CD8-positive, alpha-beta memory T cell (primary cell): ENCODE data around the gene DLL1. TPM values are rescaled to one million over a fixed set of nuclear protein-coding genes. Genes with fewer than 3 reads are reported as not detected.

Experiments used
- CTCF ChIA-PET: fragments of 350-600 bp; sonication (Branson Sonifier 250); formaldehyde crosslinking; loops from one replicate; lab custom pipeline; 2021; ENCODE audit warnings: antibody characterized with exemption; lab: Charles Lee
- POLR2A ChIA-PET: fragments of 350-600 bp; sonication (Branson Sonifier 250); formaldehyde crosslinking; loops from one replicate; lab custom pipeline; 2021; ENCODE audit warnings: antibody characterized with exemption; lab: Charles Lee
- DNase-seq, 5 donors: peaks; one replicate each; pipeline versions ENCODE4 v3.0.0 to v3.0.0-alpha.2; 2020 to 2022; ENCODE audit warnings: mixed read lengths in 1 of 5
- H3K27ac ChIP-seq: one replicate; pipeline ENCODE4 v1.7.0; 2013; ENCODE audit warnings: low read depth, mild to moderate bottlenecking, low read length, moderate library complexity
- H3K27me3 ChIP-seq: 2 replicates; pipeline ENCODE4 v1.7.0; 2013; ENCODE audit warnings: low read length, mild to moderate bottlenecking; ENCODE audit not compliant: insufficient read depth, poor library complexity, severe bottlenecking
- H3K36me3 ChIP-seq: 2 replicates; pipeline ENCODE4 v1.7.0; 2013; ENCODE audit warnings: mild to moderate bottlenecking, low read length, moderate library complexity; ENCODE audit not compliant: insufficient read depth
- H3K4me1 ChIP-seq: 2 replicates; pipeline ENCODE4 v1.7.0; 2013; ENCODE audit warnings: mild to moderate bottlenecking, low read length, moderate library complexity; ENCODE audit not compliant: insufficient read depth
- H3K4me3 ChIP-seq: 2 replicates; pipeline ENCODE4 v1.7.0; 2013; ENCODE audit warnings: mild to moderate bottlenecking, low read length
- H3K9me3 ChIP-seq: 2 replicates; pipeline ENCODE4 v1.7.0; 2013; ENCODE audit warnings: mild to moderate bottlenecking, low read length
- H3K27ac Mint-ChIP-seq, 8 donors: one replicate each; pipeline ENCODE4 v1.8.0; 2020 to 2021; ENCODE audit warnings: mixed read lengths in 8 of 8, mild to moderate bottlenecking in 6 of 8, inconsistent platforms in 3 of 8, moderate library complexity in 3 of 8
- H3K27me3 Mint-ChIP-seq, 2 donors: one replicate each; pipeline ENCODE4 v1.8.0; 2020 to 2021; ENCODE audit warnings: mixed read lengths in 2 of 2, mild to moderate bottlenecking in 1 of 2, moderate library complexity in 1 of 2
- H3K36me3 Mint-ChIP-seq, 3 donors: one replicate each; pipeline ENCODE4 v1.8.0; 2020 to 2021; ENCODE audit warnings: mixed read lengths in 3 of 3, inconsistent platforms in 1 of 3, mild to moderate bottlenecking in 1 of 3
- H3K4me1 Mint-ChIP-seq, 3 donors: one replicate each; pipeline ENCODE4 v1.8.0; 2020 to 2021; ENCODE audit warnings: mixed read lengths in 3 of 3, inconsistent platforms in 1 of 3, mild to moderate bottlenecking in 1 of 3
- H3K4me3 Mint-ChIP-seq, 7 donors: one replicate each; pipeline ENCODE4 v1.8.0; 2020 to 2021; ENCODE audit warnings: mixed read lengths in 7 of 7, mild to moderate bottlenecking in 6 of 7, moderate library complexity in 4 of 7, inconsistent platforms in 2 of 7
- H3K9me3 Mint-ChIP-seq, 5 donors: one replicate each; pipeline ENCODE4 v1.8.0; 2020 to 2022; ENCODE audit warnings: mixed read lengths in 5 of 5, mild to moderate bottlenecking in 3 of 5, moderate library complexity in 2 of 5, inconsistent platforms in 1 of 5
- polyA plus RNA-seq: library from polyadenylated mRNA; unstranded; fragments of 300-500 nt; fragmentation: Illumina TruSeq; gene quantifications from one replicate; pipeline ENCODE4 v1.2.3, GENCODE V29; 2021
- total RNA-seq, 2 experiments: library from RNA; stranded (reverse); gene quantifications; one replicate each; pipeline ENCODE4 v1.2.3, GENCODE V29; 2021

The DLL1 gene
- total and polyA plus RNA-seq, 3 experiments from 2014 or later: 0.49 to 0.86 (median 0.79) TPM

DNA sequence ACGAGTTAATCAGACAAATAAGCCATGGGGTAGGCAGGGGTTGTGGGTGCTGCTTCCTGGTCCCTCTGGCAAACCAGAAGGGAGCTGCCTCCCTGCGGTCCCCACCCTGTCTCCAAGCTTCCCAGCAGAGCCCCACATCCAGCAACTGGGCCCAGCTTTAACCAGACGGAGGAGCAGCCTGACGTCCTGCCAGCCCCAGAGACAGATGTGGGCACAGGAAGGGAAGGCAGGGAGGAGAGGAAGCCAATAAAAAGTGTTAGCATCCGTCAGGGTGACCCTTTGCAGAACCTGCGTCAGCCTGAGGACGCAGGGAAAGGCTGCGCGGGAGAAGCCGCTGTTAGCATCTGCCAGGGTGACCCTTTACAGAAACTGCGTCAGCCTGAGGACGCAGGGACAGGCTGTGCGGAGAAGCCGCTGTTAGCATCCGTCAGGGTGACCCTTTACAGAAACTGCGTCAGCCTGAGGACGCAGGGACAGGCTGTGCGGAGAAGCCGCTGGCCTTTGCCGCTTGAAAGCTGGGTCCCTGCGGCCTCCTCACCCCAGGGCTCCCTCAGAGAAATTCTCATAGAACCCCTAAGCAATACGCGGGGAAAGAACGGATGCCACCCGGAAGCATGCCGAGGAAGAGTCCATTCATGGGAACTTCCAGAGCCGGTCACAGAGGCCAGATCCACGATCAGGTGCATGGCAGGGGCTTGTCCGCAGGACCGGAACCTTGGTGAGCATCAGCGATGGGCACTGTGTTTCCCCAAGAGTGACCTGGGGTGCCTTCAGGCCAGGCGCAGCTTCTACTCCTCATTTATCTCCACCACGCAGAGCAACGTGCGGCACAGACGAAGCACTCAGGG, 15.9 kb downstream of the DLL1 start:
- ChIA-PET POLR2A (no interaction called here), CTCF (no interaction called here)
- Histone ChIP-seq H3K4me1 (peaks cover 47% of the 10 kb centered on the region), H3K27me3 (peaks cover 8% of the 10 kb centered on the region), H3K9me3 (no peaks in the 10 kb centered on the region), H3K4me3 (no peak overlapping the region), H3K27ac (no peak overlapping the region), H3K36me3 (no peaks in the 10 kb centered on the region)
- H3K4me3 Mint-ChIP-seq: no peak overlapping the region
- peaks cover 0 to 2% (median 0%) of the 10 kb centered on the region in 5 donors for H3K9me3 Mint-ChIP-seq
- H3K36me3 Mint-ChIP-seq: no peaks in the 10 kb centered on the region
- no peak overlapping the region for H3K27ac Mint-ChIP-seq
- DNase-seq: peak in 1 of 5 donors; percentile 30
- peaks cover 34 to 49% (median 40%) of the 10 kb centered on the region in 3 donors for H3K4me1 Mint-ChIP-seq
- peaks cover 9 to 20% of the 10 kb centered on the region in 2 donors for H3K27me3 Mint-ChIP-seq

- Histone ChIP-seq H3K4me3 (no peak overlapping the region), H3K9me3 (no peaks in the 10 kb centered on the region), H3K36me3 (no peaks in the 10 kb centered on the region), H3K27me3 (peaks cover 8% of the 10 kb centered on the region), H3K27ac (no peak overlapping the region), H3K4me1 (peaks cover 34% of the 10 kb centered on the region)
- ChIA-PET CTCF (no interaction called here), POLR2A (no interaction called here)
- Mint-ChIP-seq H3K4me3 (peak overlapping the region in 5 of 7 donors; percentile 22 to 81 (median 36)), H3K27ac (peak overlapping the region in 1 of 8 donors; percentile 76), H3K27me3 (peaks cover 5 to 19% of the 10 kb centered on the region in 2 donors), H3K9me3 (peaks cover 0 to 2% (median 0%) of the 10 kb centered on the region in 5 donors), H3K36me3 (no peaks in the 10 kb centered on the region), H3K4me1 (peaks cover 26 to 38% (median 27%) of the 10 kb centered on the region in 3 donors)
- DNase-seq: no peak
Observed at GRCh38 chr6:170273681-170274080, 17.2 kb downstream of the DLL1 start.

- no peak for DNase-seq
- H3K27me3 ChIP-seq: peaks cover 8% of the 10 kb centered on the region
- peaks cover 5 to 19% of the 10 kb centered on the region in 2 donors for H3K27me3 Mint-ChIP-seq
- no peaks in the 10 kb centered on the region for H3K36me3 Mint-ChIP-seq
- peaks cover 29% of the 10 kb centered on the region for H3K4me1 ChIP-seq
- ChIA-PET POLR2A (interaction anchor here (2.3 kb wide), 1 partner anchor 17 kb away, joined by 10 read pairs; no protein-coding TSS in a partner anchor), CTCF (interaction anchor here (2.0 kb wide), 1 partner anchor 19 kb away, joined by 9 read pairs; the partner anchor contains the start of gene DLL1)
- H3K27ac Mint-ChIP-seq: peak overlapping the region in 2 of 8 donors; percentile 36 to 60
- H3K4me1 Mint-ChIP-seq: peaks cover 21 to 34% (median 22%) of the 10 kb centered on the region in 3 donors
- peaks cover 0 to under 1% (median 0%) of the 10 kb centered on the region in 5 donors for H3K9me3 Mint-ChIP-seq
- H3K4me3 Mint-ChIP-seq: peak overlapping the region in 2 of 7 donors; percentile 47 to 88
- H3K27ac ChIP-seq: no peak overlapping the region
- no peaks in the 10 kb centered on the region for H3K36me3 ChIP-seq
- no peaks in the 10 kb centered on the region for H3K9me3 ChIP-seq
- no peak overlapping the region for H3K4me3 ChIP-seq
Observed at GRCh38 chr6:170273191-170273590, 17.7 kb downstream of the DLL1 start.

DNA sequence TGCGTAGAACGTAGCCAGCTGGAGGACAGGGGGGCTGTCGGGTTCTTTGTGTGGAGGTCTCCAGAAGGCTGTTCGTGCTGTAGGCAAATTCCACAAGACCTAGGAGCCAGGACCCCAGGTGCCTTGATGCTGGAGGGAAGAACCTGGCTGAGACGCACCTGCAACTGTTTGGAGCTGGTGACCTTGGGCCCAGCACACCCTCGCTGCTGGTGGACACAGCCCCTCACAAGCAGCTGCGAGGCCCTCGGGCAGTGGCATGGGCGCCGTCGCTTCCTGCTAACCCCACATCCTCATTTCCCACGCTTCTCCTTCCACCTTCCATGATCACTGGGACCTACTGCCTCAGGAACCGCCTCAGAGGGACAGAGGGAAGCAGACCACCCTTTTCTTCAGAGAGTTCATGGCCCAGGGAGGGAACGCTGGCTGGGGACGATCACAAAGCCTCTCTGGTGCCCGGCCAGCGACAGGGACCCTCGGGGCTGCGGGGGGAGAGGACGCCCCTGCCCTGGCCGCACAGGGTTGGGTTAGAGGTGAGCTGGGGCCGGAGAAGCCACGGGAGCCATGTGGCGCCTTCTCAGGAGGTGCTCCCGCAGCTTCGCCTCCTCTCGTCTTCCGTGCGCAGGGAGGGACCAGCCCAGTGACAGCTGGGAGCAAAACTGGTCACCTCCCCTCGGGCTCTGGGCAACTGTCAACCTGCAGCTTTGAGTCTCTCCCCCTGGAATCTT, 18.4 kb downstream of the DLL1 start:
- peak overlapping the region; percentile 60 to 94 (median 86) for H3K4me3 Mint-ChIP-seq
- ChIA-PET POLR2A (interaction anchor here (1.0 to 2.3 kb wide), 5 partner anchors 12 to 184 kb away, joined by 3 to 10 read pairs (median 4); no protein-coding TSS in a partner anchor), CTCF (interaction anchor here (1.0 to 2.0 kb wide), 6 partner anchors 15 to 483 kb away, joined by 3 to 9 read pairs (median 4); partner anchors contain the start of gene DLL1)
- Histone ChIP-seq H3K4me1 (peaks cover 23% of the 10 kb centered on the region), H3K9me3 (no peaks in the 10 kb centered on the region), H3K27me3 (peaks cover 8% of the 10 kb centered on the region), H3K36me3 (no peaks in the 10 kb centered on the region), H3K4me3 (peak overlapping the region; percentile 75), H3K27ac (no peak overlapping the region)
- no peaks in the 10 kb centered on the region for H3K36me3 Mint-ChIP-seq
- no peaks in the 10 kb centered on the region for H3K9me3 Mint-ChIP-seq
- DNase-seq: no peak
- peaks cover 5 to 22% of the 10 kb centered on the region in 2 donors for H3K27me3 Mint-ChIP-seq
- H3K4me1 Mint-ChIP-seq: peaks cover 18 to 29% (median 20%) of the 10 kb centered on the region in 3 donors
- peak overlapping the region; percentile 67 to 89 (median 75) for H3K27ac Mint-ChIP-seq

DNA sequence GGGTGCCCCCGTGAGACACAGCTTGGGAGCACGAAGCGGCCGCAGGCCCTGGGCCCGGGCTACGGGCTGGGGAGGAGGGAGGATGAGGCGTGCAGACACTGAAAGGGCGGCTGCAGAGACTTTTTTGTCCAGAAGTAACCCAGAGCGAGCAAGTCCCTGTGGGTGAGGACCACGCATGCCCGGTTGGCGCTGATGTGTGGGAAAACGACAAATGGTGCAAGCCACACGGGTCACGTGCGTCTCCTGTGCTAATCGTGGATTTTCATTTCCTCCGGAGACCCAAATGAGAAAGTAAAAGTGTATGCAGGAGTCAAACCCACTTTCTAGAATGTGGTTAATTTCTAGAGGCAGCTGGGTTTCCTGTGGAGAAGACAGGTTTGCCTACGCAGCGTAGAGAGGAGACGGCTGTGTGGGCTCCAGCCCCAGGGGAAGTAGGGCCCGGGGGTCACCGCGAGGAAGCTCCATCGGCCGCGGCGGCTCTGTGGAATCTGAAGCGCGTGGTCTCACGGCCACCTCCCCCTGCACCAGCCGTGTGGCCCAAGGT, 19.0 kb downstream of the DLL1 start:
- Histone ChIP-seq H3K4me3 (peak overlapping the region; percentile 75), H3K4me1 (peaks cover 22% of the 10 kb centered on the region), H3K9me3 (no peaks in the 10 kb centered on the region), H3K27ac (no peak overlapping the region), H3K36me3 (no peaks in the 10 kb centered on the region), H3K27me3 (peaks cover 8% of the 10 kb centered on the region)
- Mint-ChIP-seq H3K9me3 (no peaks in the 10 kb centered on the region), H3K4me1 (peaks cover 18 to 27% (median 20%) of the 10 kb centered on the region in 3 donors), H3K36me3 (no peaks in the 10 kb centered on the region), H3K4me3 (peak overlapping the region; percentile 60 to 94 (median 86)), H3K27ac (peak overlapping the region; percentile 67 to 89 (median 75)), H3K27me3 (peaks cover 5 to 20% of the 10 kb centered on the region in 2 donors)
- POLR2A ChIA-PET: interaction anchor here (0.6 to 2.3 kb wide), 6 partner anchors 13 to 1419 kb away, joined by 3 to 10 read pairs (median 4); no protein-coding TSS in a partner anchor
- CTCF ChIA-PET: interaction anchor here (1.0 to 2.0 kb wide), 6 partner anchors 15 to 482 kb away, joined by 3 to 9 read pairs (median 4); partner anchors contain the start of gene DLL1
- DNase-seq: peak; percentile 61 to 85 (median 82)

GRCh38 chr6:170270984-170271593, 19.8 kb downstream of the DLL1 start:
- ChIA-PET CTCF (interaction anchor here (2.0 kb wide), 1 partner anchor 21 kb away, joined by 9 read pairs; the partner anchor contains the start of gene DLL1), POLR2A (interaction anchor here (1.6 to 2.3 kb wide), 3 partner anchors 14 to 183 kb away, joined by 3 to 10 read pairs (median 7); no protein-coding TSS in a partner anchor)
- H3K27me3 Mint-ChIP-seq: peaks cover 9 to 16% of the 10 kb centered on the region in 2 donors
- no peaks in the 10 kb centered on the region for H3K9me3 Mint-ChIP-seq
- peak overlapping the region; percentile 75 for H3K4me3 ChIP-seq
- H3K27ac Mint-ChIP-seq: peak overlapping the region in 5 of 8 donors; percentile 75 to 89 (median 77)
- peaks cover 8% of the 10 kb centered on the region for H3K27me3 ChIP-seq
- H3K36me3 ChIP-seq: no peaks in the 10 kb centered on the region
- no peak for DNase-seq
- H3K4me3 Mint-ChIP-seq: peak overlapping the region in 6 of 7 donors; percentile 84 to 94 (median 87)
- H3K4me1 Mint-ChIP-seq: peaks cover 18 to 27% (median 20%) of the 10 kb centered on the region in 3 donors
- no peak overlapping the region for H3K27ac ChIP-seq
- peaks cover 22% of the 10 kb centered on the region for H3K4me1 ChIP-seq
- no peaks in the 10 kb centered on the region for H3K9me3 ChIP-seq
- H3K36me3 Mint-ChIP-seq: no peaks in the 10 kb centered on the region
